ENCODE measurements around the gene TNFRSF19. TPM values are rescaled to one million over a fixed set of nuclear protein-coding genes. Genes with fewer than 3 reads are reported as not detected.

TNFRSF19 gene
- total RNA-seq, 3 donors from 2014 or later, result 0.32 to 3.8 (median 0.58) TPM

DNA sequence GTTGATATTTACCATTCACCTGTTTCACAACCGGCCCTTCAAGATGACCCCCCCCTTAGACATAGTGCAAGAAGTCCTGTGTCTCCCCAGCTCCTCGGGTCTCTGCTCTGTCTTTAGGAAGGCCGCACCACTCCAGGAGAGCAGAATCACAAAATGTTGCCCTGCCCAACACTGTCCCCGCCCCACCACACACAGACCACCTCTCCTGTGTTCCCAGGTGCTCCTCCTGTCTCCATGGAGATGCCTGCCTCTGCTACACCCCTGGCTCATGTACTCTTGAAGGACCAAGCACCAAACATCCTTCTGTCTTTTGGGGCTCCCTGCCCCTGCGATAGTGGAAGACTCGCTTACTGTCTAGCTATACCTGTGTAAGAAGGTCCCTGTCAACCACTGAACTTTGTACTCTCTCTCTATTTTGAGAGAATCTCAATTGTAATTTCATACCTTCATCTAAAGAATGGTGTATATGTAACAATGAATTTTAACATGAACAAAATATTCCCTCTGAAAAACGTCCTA is 9.6 kb upstream of the TNFRSF19 start:
- ATAC-seq, result no peak
- TF ChIP-seq, protein P1, sequence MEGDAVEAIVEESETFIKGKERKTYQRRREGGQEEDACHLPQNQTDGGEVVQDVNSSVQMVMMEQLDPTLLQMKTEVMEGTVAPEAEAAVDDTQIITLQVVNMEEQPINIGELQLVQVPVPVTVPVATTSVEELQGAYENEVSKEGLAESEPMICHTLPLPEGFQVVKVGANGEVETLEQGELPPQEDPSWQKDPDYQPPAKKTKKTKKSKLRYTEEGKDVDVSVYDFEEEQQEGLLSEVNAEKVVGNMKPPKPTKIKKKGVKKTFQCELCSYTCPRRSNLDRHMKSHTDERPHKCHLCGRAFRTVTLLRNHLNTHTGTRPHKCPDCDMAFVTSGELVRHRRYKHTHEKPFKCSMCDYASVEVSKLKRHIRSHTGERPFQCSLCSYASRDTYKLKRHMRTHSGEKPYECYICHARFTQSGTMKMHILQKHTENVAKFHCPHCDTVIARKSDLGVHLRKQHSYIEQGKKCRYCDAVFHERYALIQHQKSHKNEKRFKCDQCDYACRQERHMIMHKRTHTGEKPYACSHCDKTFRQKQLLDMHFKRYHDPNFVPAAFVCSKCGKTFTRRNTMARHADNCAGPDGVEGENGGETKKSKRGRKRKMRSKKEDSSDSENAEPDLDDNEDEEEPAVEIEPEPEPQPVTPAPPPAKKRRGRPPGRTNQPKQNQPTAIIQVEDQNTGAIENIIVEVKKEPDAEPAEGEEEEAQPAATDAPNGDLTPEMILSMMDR (IDR thresholded peaks at IDR 0.05), result no peak

DNA sequence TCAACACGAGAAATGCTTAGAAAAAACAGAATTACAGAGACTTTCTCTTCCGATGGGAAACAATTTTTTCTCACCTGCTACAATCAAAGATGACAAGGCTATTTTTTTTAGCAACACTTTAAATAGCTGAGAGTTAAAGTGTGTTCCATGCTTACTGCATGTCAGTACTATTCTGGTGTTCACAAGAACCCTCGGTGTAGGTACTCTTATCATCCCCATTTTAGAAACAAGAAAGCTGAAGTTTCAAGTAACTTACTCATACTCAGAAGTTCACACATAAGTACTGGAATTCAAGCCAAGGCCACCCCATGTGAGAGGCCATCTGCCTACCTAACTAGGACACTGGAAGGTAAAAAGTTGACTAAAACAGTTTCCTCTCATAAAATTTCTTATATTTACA is 9.0 kb upstream of the TNFRSF19 start:
- no peak for ATAC-seq
- intact Hi-C loops (cut with DNase I, micrococcal nuclease), result no loop called here

More for the DNA sequence above, 9.6 kb upstream of the TNFRSF19 start:
- H3K9me3 ChIP-seq, result no peaks in the 10 kb centered on the region
- no peaks in the 10 kb centered on the region for H3K4me1 ChIP-seq (ENCODE audit: low read depth)
- H3K4me3 ChIP-seq, result no peak overlapping the region
- no peak for DNase-seq
- intact Hi-C loops (cut with DNase I, micrococcal nuclease), result no loop called here
- H3K36me3 ChIP-seq (ENCODE audit: low read depth), result no peaks in the 10 kb centered on the region

DNA sequence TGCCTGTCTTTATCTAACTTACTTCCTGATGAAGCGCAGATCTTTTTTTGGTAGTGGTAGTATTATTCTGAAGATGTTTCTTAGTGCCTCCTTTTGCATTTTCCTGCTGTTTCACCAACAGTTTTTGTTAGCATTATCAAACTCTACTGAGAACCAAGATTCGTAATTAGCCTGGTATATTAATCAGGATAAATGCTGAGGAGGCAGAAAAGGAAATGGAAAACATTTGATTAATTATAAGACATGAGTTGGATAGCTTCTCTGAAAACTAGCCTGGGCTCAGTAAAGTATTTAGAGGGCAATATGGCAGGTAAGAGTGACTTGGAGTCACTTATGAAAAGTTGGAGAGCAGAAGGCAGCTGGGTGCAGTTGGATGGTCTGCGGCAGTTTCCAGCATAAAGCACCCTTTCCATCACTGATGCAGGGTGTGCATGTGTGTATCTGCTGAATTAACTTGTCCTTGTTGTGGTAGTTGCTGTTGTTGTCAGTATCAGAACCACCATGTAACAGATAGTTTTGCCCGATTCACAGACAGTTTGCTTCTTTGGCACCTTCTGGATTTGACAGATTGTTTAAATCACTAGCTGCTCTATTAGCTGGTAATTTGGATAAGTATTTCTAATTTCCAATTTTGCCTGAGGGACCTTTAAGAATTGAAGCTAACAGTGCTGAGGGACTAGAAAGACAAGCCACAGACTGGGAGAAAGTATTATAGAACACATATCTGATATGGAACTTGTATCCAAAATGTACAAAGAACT is 6.9 kb upstream of the TNFRSF19 start:
- no peak overlapping the region for H3K4me3 ChIP-seq
- H3K9me3 ChIP-seq, result no peaks in the 10 kb centered on the region
- no peaks in the 10 kb centered on the region for H3K36me3 ChIP-seq (ENCODE audit: low read depth)
- DNase-seq (no peak), ATAC-seq (no peak)
- intact Hi-C loops (cut with DNase I, micrococcal nuclease), result no loop called here
- H3K4me1 ChIP-seq (ENCODE audit: low read depth), result no peaks in the 10 kb centered on the region
- TF ChIP-seq, protein P1 (IDR thresholded peaks at IDR 0.05), result no peak

More for the DNA sequence above, 9.0 kb upstream of the TNFRSF19 start:
- TF ChIP-seq, protein P1 (IDR thresholded peaks at IDR 0.05), result no peak
- no peaks in the 10 kb centered on the region for H3K36me3 ChIP-seq (ENCODE audit: low read depth)
- no peaks in the 10 kb centered on the region for H3K4me1 ChIP-seq (ENCODE audit: low read depth)
- no peak overlapping the region for H3K4me3 ChIP-seq
- no peaks in the 10 kb centered on the region for H3K9me3 ChIP-seq
- no peak for DNase-seq

DNA sequence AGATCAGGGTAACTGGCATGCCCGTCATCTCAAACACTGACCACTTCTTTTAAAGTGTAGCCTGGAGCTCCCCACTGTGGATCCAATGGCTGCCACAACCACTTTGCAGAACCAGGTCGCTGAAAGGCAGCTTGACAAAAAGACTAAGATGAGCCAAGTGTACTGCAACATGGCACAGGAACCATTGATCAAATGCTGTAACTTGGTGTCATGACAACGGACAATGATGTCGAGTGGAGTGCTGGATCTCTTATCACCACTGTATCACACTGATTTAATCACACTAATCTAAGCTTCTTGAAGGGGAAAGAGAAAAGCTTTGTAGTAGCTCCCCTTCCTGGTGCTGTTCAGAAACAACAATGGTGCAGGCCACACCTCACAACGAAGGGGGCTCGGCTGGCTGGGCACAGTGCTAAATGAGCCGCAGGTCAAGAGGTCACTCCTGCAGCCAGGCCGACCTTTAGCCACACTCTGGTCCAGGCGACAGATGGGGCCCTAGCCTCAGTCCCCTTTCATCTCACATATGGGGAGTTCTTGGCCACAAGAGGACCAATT is 2.2 kb upstream of the TNFRSF19 start:
- ATAC-seq, result no peak
- no peak for DNase-seq
- no peaks in the 10 kb centered on the region for H3K9me3 ChIP-seq
- H3K36me3 ChIP-seq (ENCODE audit: low read depth), result no peaks in the 10 kb centered on the region
- no peaks in the 10 kb centered on the region for H3K4me1 ChIP-seq (ENCODE audit: low read depth)
- TF ChIP-seq, protein P1 (IDR thresholded peaks at IDR 0.05), result no peak
- intact Hi-C loops (cut with DNase I, micrococcal nuclease), result no loop called here
- H3K4me3 ChIP-seq, result no peak overlapping the region

DNA sequence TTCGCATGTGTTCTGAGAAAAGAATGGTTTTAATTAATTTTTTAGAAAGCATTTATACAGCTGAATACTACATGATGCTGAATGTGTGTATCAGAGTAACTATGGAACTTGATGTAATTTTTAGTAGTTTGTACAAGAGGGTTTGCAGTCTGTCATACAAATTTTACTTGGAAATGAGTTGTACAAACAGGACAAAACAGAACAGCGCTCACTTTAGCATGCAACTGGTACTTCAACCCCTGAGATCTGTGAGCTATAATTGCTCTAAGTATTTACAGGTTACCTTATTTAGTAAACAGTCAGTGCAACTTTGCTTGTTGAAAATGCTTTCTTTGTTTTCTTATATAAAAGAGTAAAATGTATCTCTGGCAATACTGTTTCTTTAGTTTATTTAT is 706 bp downstream of the TNFRSF19 start:
- H3K36me3 ChIP-seq (ENCODE audit: low read depth), result no peaks in the 10 kb centered on the region
- intact Hi-C loops (cut with DNase I, micrococcal nuclease), result no loop called here
- no peaks in the 10 kb centered on the region for H3K4me1 ChIP-seq (ENCODE audit: low read depth)
- no peak for ATAC-seq
- no peaks in the 10 kb centered on the region for H3K9me3 ChIP-seq
- no peak overlapping the region for H3K4me3 ChIP-seq
- no peak for DNase-seq
- TF ChIP-seq, protein P1 (IDR thresholded peaks at IDR 0.05), result no peak
